ENCODE measurements around the gene TRIM26. TPM values are rescaled to one million over a fixed set of nuclear protein-coding genes. Genes with fewer than 3 reads are reported as not detected.
A peak's percentile ranks its signal among the peaks of the same experiment; 100 is the strongest.

The TRIM26 gene
- total RNA-seq, 4 donors from 2014 or later: 40.4 to 57.4 (median 50.7) TPM

- H3K4me3 ChIP-seq (ENCODE audit: low read depth, poor library complexity, severe bottlenecking): no peak overlapping the region
- WGBS, 2 donors: 82 to 84% methylated on average over 34 of the region's 34 CpGs
- intact Hi-C loops (cut with DNase I; ENCODE audit: low total_unique reads): no loop called here
- peak in 1 of 2 donors; percentile 75 for DNase-seq (ENCODE audit: low spot score in 2 of 2)
- TF ChIP-seq POLR2A (IDR thresholded peaks at IDR 0.05): no peak
- no peak for TF ChIP-seq CTCF (IDR thresholded peaks at IDR 0.05)
These were observed 14.8 kb downstream of the TRIM26 start for GRCh38 chr6:30198166-30199084.

- no peak for TF ChIP-seq CTCF (IDR thresholded peaks at IDR 0.05)
- TF ChIP-seq POLR2A (IDR thresholded peaks at IDR 0.05): no peak
- no peak for DNase-seq (ENCODE audit: low spot score in 2 of 2)
- intact Hi-C loops (cut with DNase I; ENCODE audit: low total_unique reads): no loop called here
- WGBS, 2 donors: 93 to 96% methylated on average over 11 to 12 of the region's 12 CpGs
- no peak overlapping the region for H3K4me3 ChIP-seq (ENCODE audit: low read depth, poor library complexity, severe bottlenecking)
These were observed 16.8 kb downstream of the TRIM26 start for GRCh38 chr6:30196376-30196775.

- DNase-seq (ENCODE audit: low spot score in 2 of 2): no peak
- no peak for TF ChIP-seq POLR2A (IDR thresholded peaks at IDR 0.05)
- no peak for TF ChIP-seq CTCF (IDR thresholded peaks at IDR 0.05)
- no peak overlapping the region for H3K4me3 ChIP-seq (ENCODE audit: low read depth, poor library complexity, severe bottlenecking)
- WGBS, 2 donors: 90 to 100% methylated on average over 1 of the region's 1 CpG
- intact Hi-C loops (cut with DNase I; ENCODE audit: low total_unique reads): no loop called here
These were observed 17.3 kb downstream of the TRIM26 start for GRCh38 chr6:30195951-30196350.

- intact Hi-C loops (cut with DNase I; ENCODE audit: low total_unique reads): no loop called here
- 84 to 87% methylated on average over 8 of the region's 8 CpGs for WGBS, 2 donors
- no peak overlapping the region for H3K4me3 ChIP-seq (ENCODE audit: low read depth, poor library complexity, severe bottlenecking)
- TF ChIP-seq CTCF (IDR thresholded peaks at IDR 0.05): no peak
- no peak for TF ChIP-seq POLR2A (IDR thresholded peaks at IDR 0.05)
- no peak for DNase-seq (ENCODE audit: low spot score in 2 of 2)
These were observed 18.2 kb downstream of the TRIM26 start for GRCh38 chr6:30194797-30195690.

GRCh38 chr6:30192076-30192475 is 21.1 kb downstream of the TRIM26 start:
- TF ChIP-seq POLR2A (IDR thresholded peaks at IDR 0.05) (no peak), CTCF (IDR thresholded peaks at IDR 0.05) (no peak)

More at GRCh38 chr6:30192076-30192475, 21.1 kb downstream of the TRIM26 start:
- intact Hi-C loops (cut with DNase I; ENCODE audit: low total_unique reads): no loop called here
- no peak overlapping the region for H3K4me3 ChIP-seq (ENCODE audit: low read depth, poor library complexity, severe bottlenecking)
- DNase-seq (ENCODE audit: low spot score in 2 of 2): no peak
- 87 to 95% methylated on average over 7 of the region's 7 CpGs for WGBS, 2 donors

Data from lower leg skin (tissue), 4 donors.